HL-60 (cell line): Measurements from ENCODE around the gene TSC22D1.

Source experiments
- CTCF ChIP-seq: IDR thresholded peaks from one replicate; pipeline ENCODE4 v1.5.1; 2011; ENCODE audit warnings: low read length, control low read depth, inconsistent platforms; ENCODE audit not compliant: insufficient read depth
- POLR2AphosphoS5 ChIP-seq: IDR thresholded peaks from 2 replicates; pipeline ENCODE4 v1.6.1; 2012; ENCODE audit warnings: low read depth
- REST ChIP-seq: IDR thresholded peaks from 2 replicates; pipeline ENCODE4 v1.6.1; 2012; ENCODE audit warnings: low read depth; ENCODE audit not compliant: insufficient replicate concordance
- SPI1 ChIP-seq: IDR thresholded peaks from 2 replicates; pipeline ENCODE4 v1.6.1; 2012; ENCODE audit warnings: low read depth, mild to moderate bottlenecking, borderline replicate concordance

- TF ChIP-seq CTCF (no peak), SPI1 (no peak), REST (no peak), POLR2AphosphoS5 (no peak)
Measured at GRCh38 chr13:44410328-44410859, 165.7 kb downstream of the TSC22D1 start.
